Endometrium (tissue), 2 donors: ENCODE measurements around the gene SLC10A7.

ENCODE experiments used
- FAIRE-seq: peaks from 2 replicates; lab custom pipeline; 2012; peaks lifted over from hg19 to GRCh38; lab: Jason Lieb, UNC
- donor health status: control.
- donor health status: control.

Gene SLC10A7

DNA sequence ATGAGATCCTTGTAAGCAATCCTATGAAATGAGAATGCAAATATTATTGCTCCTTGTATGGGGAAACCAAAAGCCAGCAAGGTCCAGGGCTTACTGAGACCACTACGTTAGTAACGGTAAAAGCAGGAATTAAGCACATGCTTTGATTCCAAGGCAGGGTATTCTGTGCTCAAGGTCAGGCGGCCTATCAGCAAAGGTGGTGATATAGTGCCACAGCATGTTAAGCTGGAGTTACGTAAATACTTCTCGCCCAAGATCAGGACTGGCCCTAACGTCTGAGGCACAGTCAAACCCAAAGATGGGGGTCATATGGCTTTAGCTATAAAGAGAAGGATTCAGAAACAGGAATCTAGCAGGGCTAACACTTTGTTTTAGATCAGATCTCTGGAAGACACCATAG lies 27.6 kb downstream of the SLC10A7 start:
- no peak for FAIRE-seq

DNA sequence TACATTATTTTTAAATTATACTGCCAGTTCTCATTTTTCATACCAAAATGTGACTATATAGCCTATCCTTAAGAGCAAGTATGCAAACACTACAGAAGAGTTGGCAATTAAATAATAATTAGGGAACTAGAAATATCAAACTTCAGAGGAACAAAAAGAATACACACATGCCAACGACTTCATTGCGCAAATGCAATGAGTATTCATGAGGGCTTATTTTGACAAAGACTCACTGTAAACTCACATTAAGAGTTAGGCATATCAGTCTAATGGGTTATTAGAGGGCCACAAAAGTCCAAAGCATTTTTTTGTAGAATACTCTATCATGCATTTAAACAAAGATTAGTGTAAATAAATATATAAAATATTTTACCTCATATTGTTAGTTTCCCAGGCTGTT lies 31.6 kb downstream of the SLC10A7 start:
- FAIRE-seq, result no peak

DNA sequence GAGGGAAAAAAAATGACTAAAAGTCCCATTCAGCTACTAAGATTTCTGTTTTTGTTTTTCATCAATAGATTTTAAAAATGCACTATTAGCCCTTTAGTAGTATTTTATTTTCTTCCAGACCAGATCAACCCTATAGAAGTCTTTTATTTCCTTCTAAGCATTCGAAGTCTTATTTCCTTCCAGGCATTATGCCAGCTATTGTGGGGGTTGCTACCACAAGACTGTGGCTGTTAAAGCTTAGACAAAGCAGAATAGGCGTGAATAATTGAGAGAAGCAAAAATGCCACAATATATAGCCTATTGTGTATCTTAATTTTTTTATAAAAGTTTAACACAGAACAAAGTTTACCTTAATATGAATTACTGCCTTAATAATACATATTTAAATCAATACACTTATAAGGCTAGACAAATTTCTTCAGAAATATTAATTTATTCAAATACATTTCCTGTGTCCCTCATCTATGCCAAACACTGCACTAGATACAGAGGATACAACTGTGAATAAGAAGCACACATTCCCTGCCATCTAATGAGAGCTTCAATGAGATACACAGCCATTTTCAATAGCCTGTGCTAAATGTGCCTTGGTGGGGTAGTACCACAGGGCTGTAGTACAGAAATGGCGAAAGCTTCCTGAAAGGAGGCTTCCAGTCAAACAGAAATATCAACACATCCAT lies 33.1 kb downstream of the SLC10A7 start:
- no peak for FAIRE-seq

DNA sequence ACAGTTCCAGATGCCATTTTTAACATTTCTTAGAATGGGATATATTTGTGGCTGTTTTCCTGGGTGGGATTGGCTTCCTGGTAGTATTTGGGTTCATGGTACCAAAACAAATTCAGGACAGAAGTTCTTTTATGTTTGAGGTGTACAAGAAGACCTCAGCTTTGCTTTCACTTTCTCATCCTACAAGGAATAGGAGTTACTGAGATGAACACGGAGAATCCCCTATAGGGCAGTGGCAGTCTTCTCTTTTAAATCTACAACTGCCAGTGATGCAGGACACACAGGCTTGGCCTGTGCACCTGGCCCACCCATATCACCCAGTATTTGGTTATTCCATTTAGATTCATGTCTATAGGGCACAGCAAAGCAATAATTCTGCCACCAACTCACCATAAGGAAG lies 35.2 kb downstream of the SLC10A7 start:
- no peak for FAIRE-seq

DNA sequence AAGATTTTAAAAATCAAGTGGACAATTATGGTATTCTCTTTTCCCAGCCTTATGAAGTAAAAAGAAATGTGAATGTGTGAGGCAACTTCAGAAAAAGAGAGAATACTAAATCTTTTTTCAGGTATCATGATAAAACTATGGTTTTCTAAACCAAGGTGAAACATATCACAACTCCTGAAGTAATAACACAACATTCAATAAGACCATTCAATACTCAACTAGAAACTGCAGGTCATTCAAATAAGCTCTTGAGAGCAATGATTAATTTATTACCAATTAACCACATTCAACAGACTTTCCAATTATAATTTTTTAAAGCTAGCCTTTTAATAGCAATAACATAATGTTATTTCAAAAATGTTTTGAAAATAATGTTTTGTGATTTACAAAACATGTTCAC lies 35.8 kb downstream of the SLC10A7 start:
- peak; percentile 70 for FAIRE-seq

DNA sequence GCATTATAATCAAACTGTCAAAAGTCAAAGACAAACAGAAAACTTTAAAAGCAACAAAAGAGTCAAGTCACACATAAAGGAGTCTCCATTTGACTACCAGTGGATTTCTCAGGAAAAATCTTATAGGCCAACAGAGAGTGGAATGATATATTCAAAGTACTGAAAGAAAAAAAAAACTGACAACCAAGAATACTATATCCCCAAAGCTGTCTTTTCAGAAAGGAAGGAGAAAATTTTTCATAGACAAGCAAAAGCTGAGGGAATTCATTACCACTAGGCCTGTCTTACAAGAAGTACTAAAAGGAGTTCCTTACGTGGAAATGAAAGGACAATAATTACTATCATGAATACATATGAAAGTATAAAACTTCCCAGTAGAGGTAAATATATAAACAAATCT lies 39.0 kb downstream of the SLC10A7 start:
- no peak for FAIRE-seq

DNA sequence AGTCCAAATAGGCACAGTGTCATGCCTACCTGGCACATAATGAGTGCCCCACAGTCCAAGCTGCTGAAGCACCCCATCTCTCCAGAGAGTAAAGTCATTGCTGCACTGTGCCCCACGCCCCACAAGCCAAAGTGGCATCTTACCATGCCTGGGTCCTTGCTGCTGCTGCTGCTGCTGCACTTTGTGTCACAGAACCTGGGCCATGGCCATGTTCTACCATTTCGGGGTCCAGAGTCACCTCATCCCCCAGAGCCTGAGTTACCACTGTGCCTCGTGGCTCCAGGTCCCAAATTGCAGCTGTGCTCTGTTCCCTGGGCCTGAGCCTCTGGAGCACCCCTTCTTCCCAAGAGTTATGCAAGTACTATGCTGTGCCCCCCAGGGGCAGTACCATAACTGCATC lies 40.5 kb downstream of the SLC10A7 start:
- FAIRE-seq, result no peak

DNA sequence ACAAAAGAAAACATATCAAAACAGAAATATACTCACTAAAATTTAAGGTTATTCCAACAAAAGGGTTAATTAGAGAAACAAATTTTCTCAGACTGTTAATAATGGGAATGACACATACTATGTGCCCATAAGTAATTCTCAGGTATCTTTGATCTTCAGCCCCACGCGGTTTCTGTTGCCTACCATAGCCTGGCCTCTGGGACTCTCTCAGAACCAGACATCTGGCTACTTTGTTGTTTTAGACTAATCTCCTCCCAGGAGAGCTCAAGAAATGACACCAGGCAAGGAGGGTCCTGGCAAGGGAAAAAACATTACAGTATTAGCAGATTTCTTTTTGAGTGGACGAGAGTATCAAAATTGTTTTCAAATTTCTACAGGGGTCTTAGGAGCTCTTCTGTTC lies 43.7 kb downstream of the SLC10A7 start:
- no peak for FAIRE-seq

DNA sequence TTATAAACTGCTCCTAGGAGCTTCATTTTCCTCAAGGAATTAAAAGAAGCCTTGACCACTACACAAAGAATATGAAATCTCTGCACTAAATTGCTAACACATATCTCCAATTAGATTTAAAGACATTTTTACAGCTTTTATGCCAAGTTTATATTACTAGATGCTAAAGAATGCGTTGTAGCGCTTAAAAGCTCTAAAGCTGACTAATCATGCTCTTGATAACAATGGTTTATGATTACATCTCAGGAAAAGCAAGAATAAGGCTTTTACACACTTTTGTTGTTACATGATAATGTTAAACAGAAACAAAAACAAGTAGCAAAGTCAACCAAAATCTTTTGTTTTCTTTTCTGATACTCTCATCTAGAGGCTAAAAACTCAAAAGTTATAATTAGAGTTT lies 44.7 kb downstream of the SLC10A7 start:
- peak; percentile 78 for FAIRE-seq

DNA sequence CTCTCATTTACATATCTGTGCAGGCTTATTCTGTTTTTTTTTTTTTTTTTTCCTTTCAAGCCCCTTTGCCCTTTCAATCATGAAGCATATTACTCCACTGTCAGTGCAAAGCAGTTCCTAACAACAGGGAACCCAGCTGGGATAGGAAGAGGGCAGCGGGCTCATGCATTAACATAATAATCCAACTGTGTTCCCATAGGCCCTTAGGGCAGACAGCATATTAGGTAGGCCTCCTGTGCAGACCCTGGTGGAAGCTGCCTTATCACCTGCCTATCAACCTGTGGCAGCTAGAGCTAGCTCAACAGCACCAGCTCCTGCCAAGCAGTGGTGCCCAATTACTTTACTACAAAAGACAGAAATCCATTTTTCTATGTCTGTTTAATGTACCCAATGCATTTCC lies 49.3 kb downstream of the SLC10A7 start:
- no peak for FAIRE-seq

DNA sequence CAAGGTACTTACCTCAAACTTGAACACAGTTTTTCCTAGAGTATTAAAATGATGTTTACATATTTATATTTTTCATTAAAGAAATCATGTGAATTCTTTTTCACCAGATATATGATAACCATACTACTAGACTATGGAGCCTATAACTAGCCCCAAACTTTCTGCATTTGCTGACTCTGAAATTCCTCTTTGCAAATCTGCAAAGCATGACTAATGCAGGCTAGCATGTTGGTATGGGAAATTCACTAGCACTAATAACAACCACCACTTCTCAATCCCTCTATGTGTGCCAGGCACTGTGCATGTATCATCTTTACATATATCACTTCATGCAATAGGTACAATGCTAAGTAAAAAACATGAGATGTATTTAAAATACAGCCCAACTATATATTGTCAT lies 51.1 kb downstream of the SLC10A7 start:
- no peak for FAIRE-seq

DNA sequence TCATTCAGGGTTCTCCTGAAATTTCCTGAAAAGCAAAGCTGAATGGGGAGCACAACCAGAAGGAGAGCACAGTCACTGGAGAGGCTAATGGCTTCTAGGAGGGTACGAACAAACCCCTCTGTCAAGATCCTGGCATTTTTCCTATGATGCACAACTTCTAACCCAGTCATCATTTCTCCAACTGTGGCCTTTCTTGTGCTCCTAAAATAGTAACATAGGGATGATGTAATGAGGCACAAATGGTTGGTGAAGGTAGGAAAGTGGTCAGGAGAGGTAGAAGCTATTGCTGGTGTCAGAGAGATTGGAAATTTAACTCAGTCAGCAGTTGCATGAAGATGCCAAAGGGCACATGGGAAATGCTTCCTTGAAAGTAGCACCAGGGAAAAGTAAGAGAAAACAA lies 52.7 kb downstream of the SLC10A7 start:
- FAIRE-seq, result no peak

DNA sequence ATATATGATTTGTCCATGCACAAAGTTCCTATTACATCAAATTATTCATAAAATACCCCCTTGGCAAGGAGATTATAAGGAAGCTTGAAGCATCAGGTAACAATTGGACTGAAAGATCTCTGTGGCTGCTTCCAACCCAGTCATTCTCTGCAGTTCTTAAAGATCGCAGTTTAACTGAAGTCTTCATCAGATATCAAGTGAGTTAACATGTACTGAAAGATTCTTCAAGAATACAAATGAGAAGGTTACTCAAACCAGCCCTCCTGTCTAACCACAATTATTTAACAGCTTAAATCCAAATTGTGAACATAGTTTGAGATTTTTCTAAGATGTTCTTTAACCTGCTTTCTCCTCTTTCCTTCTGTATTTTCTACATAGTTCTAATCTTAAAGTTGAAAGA lies 56.1 kb downstream of the SLC10A7 start:
- no peak for FAIRE-seq

DNA sequence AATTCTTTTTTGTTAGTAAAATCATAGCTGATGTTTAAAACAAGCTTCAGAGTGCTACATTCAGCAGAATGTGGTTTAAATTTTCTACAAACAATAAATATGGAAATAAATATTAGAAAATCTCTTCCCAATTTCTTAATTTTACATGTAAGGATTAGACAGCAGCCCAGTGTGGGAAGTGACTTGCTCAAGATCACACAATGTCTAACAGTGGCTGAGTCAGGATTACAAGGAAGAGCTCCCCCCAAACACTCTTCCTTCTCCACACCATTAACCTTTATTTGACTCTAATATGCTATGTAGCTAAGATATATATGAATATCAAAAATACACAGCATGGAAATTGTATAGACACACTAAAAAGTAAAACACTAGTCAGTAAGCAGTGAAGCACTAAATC lies 59.5 kb downstream of the SLC10A7 start:
- no peak for FAIRE-seq

DNA sequence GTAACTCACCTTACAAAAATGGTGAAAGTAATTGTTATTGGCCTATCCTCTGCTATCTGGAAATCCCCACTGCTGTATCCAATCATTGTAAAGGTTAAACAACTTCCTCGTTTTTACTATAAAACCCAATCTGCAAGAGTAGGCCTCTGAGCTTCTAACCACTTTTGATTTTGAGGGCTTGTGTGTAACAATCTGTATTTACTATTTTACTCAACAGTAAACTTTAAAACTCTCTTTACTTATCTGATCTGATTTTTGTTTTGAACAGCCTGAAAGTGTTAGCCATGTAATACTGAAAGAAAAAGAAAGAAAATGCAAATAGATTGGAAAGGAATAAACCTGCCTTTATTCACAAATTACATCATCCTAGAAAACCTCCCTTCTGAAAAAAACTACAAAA lies 63.1 kb downstream of the SLC10A7 start:
- FAIRE-seq, result no peak

DNA sequence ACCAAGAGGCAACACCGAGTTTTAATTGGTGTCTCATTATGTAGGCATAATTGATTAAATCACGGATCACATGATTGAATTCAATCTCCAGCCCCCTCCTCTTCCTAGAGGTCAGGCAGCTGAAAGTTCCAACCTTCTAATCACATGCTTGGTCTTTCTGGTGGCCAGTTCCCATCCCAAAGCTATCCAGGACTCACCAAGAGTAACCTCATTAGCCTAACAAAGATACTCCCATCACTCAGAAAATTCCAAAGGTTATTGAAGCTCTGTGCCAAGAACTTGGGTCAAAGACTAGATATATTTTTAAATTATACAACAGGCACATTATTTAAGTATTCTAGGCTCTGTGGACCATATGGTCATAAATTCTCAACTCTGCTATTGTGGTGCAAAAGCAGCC lies 65.1 kb downstream of the SLC10A7 start:
- no peak for FAIRE-seq

DNA sequence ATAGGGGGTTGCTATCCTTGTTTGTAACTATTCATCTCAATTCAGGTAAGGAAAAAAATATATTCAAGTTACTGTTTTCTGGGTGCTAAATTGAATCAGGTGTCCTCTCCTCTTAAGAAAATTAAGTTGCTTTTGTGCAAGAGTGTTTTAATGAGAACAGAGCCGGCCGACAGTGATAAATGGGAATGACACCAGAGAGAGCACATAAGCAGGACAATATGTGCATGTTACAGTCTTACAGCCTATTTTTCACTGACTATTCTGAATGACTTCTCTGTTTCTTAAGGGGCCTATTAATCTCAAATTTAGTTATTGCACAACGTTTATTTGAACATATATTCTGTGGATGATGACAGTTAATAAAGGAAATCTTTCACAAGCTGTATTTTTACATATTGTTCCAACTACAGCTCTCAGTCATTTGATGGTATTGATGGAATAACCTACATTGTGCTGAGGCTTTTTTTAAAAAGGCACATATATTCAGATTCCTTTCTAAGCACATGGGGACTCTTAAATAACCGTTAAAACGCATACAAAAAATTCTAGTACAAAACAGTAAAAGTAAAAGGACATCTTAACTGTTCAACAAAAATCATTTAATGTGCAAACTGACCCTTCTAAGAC lies 68.4 kb downstream of the SLC10A7 start:
- FAIRE-seq, result no peak

DNA sequence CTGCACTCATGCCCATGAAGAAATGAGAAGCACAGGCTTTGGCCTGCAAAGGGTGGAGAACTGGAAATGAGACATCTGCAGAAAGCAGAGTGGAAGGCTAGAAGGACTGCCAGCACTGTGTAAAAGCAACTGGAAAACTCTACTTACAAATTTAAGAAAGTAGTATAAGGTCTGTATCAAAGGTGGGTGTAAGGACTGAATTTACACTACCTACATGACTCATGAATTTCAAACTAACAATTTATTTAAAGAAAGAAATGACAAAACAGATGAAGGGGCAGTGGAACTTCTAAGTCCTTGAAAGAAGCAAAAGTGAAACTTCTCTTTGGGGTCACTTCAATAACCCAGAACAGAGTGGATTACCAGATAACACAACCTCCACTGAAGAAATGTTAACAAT lies 71.2 kb downstream of the SLC10A7 start:
- no peak for FAIRE-seq

DNA sequence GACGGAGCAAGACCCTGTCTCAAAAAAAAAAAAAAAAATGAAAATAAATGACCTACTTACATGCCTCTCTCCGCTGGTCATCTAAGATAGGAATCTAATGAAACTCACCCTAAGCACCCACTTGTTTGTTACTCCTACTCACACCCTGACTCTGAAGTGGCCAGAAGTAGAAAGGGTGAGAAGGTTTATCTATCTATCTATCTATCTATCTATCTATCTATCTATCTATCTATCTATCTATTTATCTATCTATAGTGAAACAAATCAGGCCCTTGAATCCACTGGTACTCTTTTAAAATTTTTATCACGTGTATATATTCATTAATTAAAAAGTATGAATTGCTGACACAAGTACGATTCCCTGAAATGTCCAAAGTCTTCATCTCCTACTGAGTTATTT lies 75.2 kb downstream of the SLC10A7 start:
- FAIRE-seq, result no peak

DNA sequence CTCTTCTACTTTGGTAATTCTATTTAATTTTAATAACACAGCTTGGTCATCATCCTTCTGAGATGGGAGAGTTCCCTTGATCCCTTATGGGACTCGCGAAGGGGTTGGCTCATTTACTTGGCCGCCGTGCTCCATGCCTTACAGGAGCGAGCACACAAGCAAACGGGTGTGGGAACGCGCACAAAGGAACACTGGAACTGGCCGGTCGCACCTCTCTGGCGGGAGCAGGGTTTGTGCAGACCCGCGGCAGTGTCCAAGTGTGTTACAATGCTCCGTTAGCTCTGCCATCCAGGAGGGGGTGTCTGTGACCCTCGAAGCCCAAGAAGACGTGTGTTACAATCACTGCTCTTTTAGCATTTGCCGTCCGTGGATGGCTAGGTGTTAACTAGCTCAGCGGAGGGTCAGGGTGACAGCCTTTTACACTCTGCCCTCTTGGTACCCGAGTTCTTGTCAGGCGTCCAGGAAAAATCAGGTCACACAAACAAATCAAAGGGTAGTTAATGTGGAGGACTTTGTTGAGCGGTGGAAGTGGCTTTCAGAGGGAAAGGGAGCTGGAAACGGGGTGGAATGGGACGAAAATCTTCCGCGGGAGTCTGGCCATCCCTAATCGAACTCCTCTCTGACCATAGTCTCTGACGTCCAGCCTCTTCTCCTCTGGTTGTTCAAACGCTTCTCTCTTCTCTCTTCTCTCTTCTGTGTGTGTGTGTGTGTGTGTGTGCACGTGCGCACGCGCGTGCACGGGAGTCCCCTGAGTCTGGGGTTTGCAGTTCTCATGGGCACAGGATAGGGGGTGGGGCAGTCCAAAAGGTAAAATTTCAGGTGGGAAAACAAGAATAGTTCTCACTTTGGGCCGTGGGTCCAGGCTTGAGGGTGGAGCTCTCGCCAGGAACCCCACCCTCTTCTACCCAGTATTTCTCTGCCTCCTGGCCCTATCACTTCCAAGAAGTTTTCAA lies 76.3 kb downstream of the SLC10A7 start:
- no peak for FAIRE-seq

DNA sequence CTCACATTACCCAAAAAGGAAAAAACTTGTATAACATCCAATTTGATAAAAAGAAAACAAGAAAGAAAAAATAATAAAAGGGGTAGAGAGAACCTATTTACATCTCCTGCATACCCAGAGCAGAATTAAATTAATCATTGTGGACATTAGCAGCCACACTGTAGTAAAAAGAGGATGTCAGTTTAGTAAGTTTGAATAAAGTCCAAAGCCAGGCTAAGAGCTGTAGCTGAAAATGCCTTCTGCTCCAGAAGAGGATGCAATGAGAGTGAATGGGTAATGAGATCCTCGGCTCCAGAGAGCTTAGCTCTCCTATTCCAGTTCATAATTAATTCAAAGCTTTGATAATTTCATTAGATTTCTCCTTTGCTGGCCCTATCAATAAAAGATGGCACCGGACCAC lies 78.2 kb downstream of the SLC10A7 start:
- FAIRE-seq, result no peak

DNA sequence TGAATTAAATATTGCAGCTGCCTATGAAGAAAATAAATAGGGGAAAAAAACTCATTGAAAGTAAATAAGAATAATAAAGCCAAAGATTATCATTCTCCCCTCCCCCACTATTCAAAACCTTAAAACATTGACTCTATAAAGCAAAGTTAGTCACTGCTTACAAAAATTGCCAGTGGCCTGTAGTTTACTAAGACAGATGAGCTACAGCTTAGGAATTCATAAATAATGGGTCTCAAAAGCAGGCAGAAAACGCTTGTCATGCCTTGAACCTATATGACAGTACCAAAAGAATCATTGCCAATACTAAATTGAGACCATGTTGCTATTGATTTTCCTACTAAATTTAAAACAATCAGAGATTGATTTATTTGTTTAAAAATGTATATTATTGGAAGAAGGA lies 78.9 kb downstream of the SLC10A7 start:
- no peak for FAIRE-seq

DNA sequence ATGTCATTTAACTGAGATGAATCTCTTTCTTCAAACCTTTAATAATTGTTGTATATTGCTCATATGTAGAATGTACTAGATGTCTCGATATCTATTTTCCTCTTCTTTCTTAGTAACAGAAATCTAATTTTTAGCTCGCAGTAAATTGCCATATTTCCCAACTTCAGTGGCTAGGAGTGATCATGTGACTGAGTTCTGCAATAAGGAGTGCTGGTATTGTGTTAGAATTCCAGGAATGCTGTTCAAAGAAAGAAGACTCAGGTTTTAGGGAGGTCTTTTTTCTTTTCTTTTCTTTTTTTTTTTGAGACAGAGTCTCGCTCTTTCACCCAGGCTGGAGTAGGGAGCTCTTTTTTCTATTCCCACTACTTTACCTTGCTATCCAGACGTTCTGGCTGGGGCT lies 81.7 kb downstream of the SLC10A7 start:
- no peak for FAIRE-seq
